Thymus (tissue), 11 donors: ENCODE measurements around the gene MED12L. TPM values are rescaled to one million over a fixed set of nuclear protein-coding genes. Genes with fewer than 3 reads are reported as not detected.
A peak's percentile ranks its signal among the peaks of the same experiment; 100 is the strongest.

ENCODE experiments used
- DNase-seq, 9 donors: peaks; one replicate each; pipeline ENCODE4 v3.0.0-alpha.2; 2013; ENCODE audit warnings: low spot score in 9 of 9, low read depth in 6 of 9, missing footprints in 1 of 9
- H3K27ac ChIP-seq, 2 donors: one replicate each; pipeline ENCODE4 v1.5.1; 2013; ENCODE audit warnings: control low read depth in 1 of 2, low read depth in 1 of 2, low read length in 1 of 2, mild to moderate bottlenecking in 1 of 2, moderate library complexity in 1 of 2
- H3K27me3 ChIP-seq, 2 donors: one replicate each; pipeline ENCODE4 v1.5.1; 2013; ENCODE audit warnings: low read length in 1 of 2; ENCODE audit not compliant: control insufficient read depth in 2 of 2, insufficient read depth in 1 of 2
- H3K36me3 ChIP-seq, 2 donors: one replicate each; pipeline ENCODE4 v1.5.1; 2013; ENCODE audit warnings: low read length in 1 of 2, mild to moderate bottlenecking in 1 of 2, moderate library complexity in 1 of 2; ENCODE audit not compliant: control insufficient read depth in 2 of 2, insufficient read depth in 2 of 2
- H3K4me1 ChIP-seq, 2 donors: one replicate each; pipeline ENCODE4 v1.5.1; 2013; ENCODE audit warnings: low read length in 2 of 2; ENCODE audit not compliant: control insufficient read depth in 2 of 2, insufficient read depth in 2 of 2
- H3K4me3 ChIP-seq, 2 donors: one replicate each; pipeline ENCODE4 v1.5.1; 2013; ENCODE audit warnings: low read length in 2 of 2, control low read depth in 1 of 2, mild to moderate bottlenecking in 1 of 2
- H3K9me3 ChIP-seq, 2 donors: one replicate each; pipeline ENCODE4 v1.5.1; 2013; ENCODE audit warnings: low read length in 1 of 2, mild to moderate bottlenecking in 1 of 2; ENCODE audit not compliant: control insufficient read depth in 2 of 2, insufficient read depth in 1 of 2
- WGBS: extraction: QIAGEN DNeasy Blood & Tissue Kit; methylation state at CpG from one replicate; pipeline ENCODE4 v1.1.7; 2013; 5-methylcytosine and 5-hydroxymethylcytosine counted together
- polyA plus RNA-seq: library from polyadenylated mRNA; stranded (reverse); fragments of 200-250 nt; gene quantifications from one replicate; pipeline ENCODE4 v1.2.3, GENCODE V29; 2013
- total RNA-seq: library from RNA; stranded (reverse); fragments of 120-200 nt; gene quantifications from one replicate; pipeline ENCODE4 v1.2.4, GENCODE V29; 2013
- donor health status: healthy.

The MED12L gene
- total and polyA plus RNA-seq, 2 donors = 0.30 to 1.7 TPM

GRCh38 chr3:151175952-151176351 lies 90.5 kb downstream of the MED12L start:
- WGBS = 97% methylated on average over 2 of the region's 2 CpGs
- H3K36me3 ChIP-seq = no peaks in the 10 kb centered on the region

GRCh38 chr3:151178208-151178845 lies 92.9 kb downstream of the MED12L start:
- WGBS = 95% methylated on average over 2 of the region's 2 CpGs
- no peak for DNase-seq
- Histone ChIP-seq H3K27me3 (no peaks in the 10 kb centered on the region), H3K4me1 (peaks cover 0 to 8% of the 10 kb centered on the region in 2 donors), H3K27ac (no peak overlapping the region), H3K9me3 (no peaks in the 10 kb centered on the region), H3K4me3 (no peak overlapping the region), H3K36me3 (no peaks in the 10 kb centered on the region)

More at GRCh38 chr3:151175952-151176351, 90.5 kb downstream of the MED12L start:
- Histone ChIP-seq H3K27me3 (no peaks in the 10 kb centered on the region), H3K4me1 (peaks cover 10 to 14% of the 10 kb centered on the region in 2 donors), H3K27ac (no peak overlapping the region), H3K4me3 (no peak overlapping the region), H3K9me3 (no peaks in the 10 kb centered on the region)
- no peak for DNase-seq

- Histone ChIP-seq H3K27me3 (no peaks in the 10 kb centered on the region), H3K36me3 (no peaks in the 10 kb centered on the region), H3K4me1 (peaks cover 0 to 8% of the 10 kb centered on the region in 2 donors), H3K9me3 (no peaks in the 10 kb centered on the region), H3K4me3 (no peak overlapping the region), H3K27ac (peak overlapping the region in 1 of 2 donors; percentile 64)
- 96% methylated on average over 5 of the region's 5 CpGs for WGBS
- no peak for DNase-seq
Observed at GRCh38 chr3:151182349-151183079, 97.0 kb downstream of the MED12L start.

- peaks cover 0 to 8% of the 10 kb centered on the region in 2 donors for H3K4me1 ChIP-seq
- WGBS = 54% methylated on average over 5 of the region's 5 CpGs
- H3K4me3 ChIP-seq = no peak overlapping the region
- no peaks in the 10 kb centered on the region for H3K36me3 ChIP-seq
- H3K27me3 ChIP-seq = no peaks in the 10 kb centered on the region
- peak in 2 of 9 donors; percentile 35 to 69 for DNase-seq
- peak overlapping the region; percentile 22 to 53 for H3K27ac ChIP-seq
- H3K9me3 ChIP-seq = no peaks in the 10 kb centered on the region
Observed at GRCh38 chr3:151183265-151183671, 97.8 kb downstream of the MED12L start.

GRCh38 chr3:151191095-151191494 lies 105.6 kb downstream of the MED12L start:
- Histone ChIP-seq H3K9me3 (no peaks in the 10 kb centered on the region), H3K4me3 (no peak overlapping the region), H3K36me3 (no peaks in the 10 kb centered on the region)

GRCh38 chr3:151192545-151192944 lies 107.1 kb downstream of the MED12L start:
- H3K4me1 ChIP-seq = no peaks in the 10 kb centered on the region
- no peaks in the 10 kb centered on the region for H3K9me3 ChIP-seq
- H3K27me3 ChIP-seq = no peaks in the 10 kb centered on the region
- no peak overlapping the region for H3K27ac ChIP-seq
- H3K4me3 ChIP-seq = no peak overlapping the region
- no peaks in the 10 kb centered on the region for H3K36me3 ChIP-seq
- 99% methylated on average over 6 of the region's 6 CpGs for WGBS
- no peak for DNase-seq

More at GRCh38 chr3:151191095-151191494, 105.6 kb downstream of the MED12L start:
- Histone ChIP-seq H3K27ac (no peak overlapping the region), H3K4me1 (no peaks in the 10 kb centered on the region), H3K27me3 (no peaks in the 10 kb centered on the region)
- whole genome bisulfite sequencing = 96% methylated on average over 1 of the region's 1 CpG
- DNase-seq = no peak

- Histone ChIP-seq H3K9me3 (no peaks in the 10 kb centered on the region), H3K27ac (no peak overlapping the region), H3K36me3 (no peaks in the 10 kb centered on the region), H3K27me3 (no peaks in the 10 kb centered on the region), H3K4me3 (no peak overlapping the region), H3K4me1 (peaks cover 7 to 9% of the 10 kb centered on the region in 2 donors)
- DNase-seq = no peak
- 95% methylated on average over 1 of the region's 1 CpG for WGBS
Observed at GRCh38 chr3:151195826-151196225, 110.4 kb downstream of the MED12L start.

GRCh38 chr3:151196434-151196833 lies 111.0 kb downstream of the MED12L start:
- H3K27me3 ChIP-seq = no peaks in the 10 kb centered on the region
- no peaks in the 10 kb centered on the region for H3K36me3 ChIP-seq
- no peak overlapping the region for H3K4me3 ChIP-seq
- H3K27ac ChIP-seq = no peak overlapping the region
- no peak for DNase-seq
- peaks cover 7 to 9% of the 10 kb centered on the region in 2 donors for H3K4me1 ChIP-seq
- H3K9me3 ChIP-seq = no peaks in the 10 kb centered on the region

- no peaks in the 10 kb centered on the region for H3K36me3 ChIP-seq
- WGBS = 98% methylated on average over 8 of the region's 8 CpGs
- H3K4me3 ChIP-seq = no peak overlapping the region
- H3K27ac ChIP-seq = no peak overlapping the region
- H3K27me3 ChIP-seq = no peaks in the 10 kb centered on the region
- peaks cover 7 to 9% of the 10 kb centered on the region in 2 donors for H3K4me1 ChIP-seq
- no peak for DNase-seq
- no peaks in the 10 kb centered on the region for H3K9me3 ChIP-seq
Observed at GRCh38 chr3:151197228-151197627, 111.8 kb downstream of the MED12L start.
